HG02588 (cell line): ENCODE data around the gene TP53INP2.
"Not testable (repeated sequence)": the region's sequence is repeated elsewhere in the genome, so short reads cannot be mapped to it uniquely, and the experiment has no call there.

ENCODE experiments used
- ATAC-seq: cut with Tn5 transposase; IDR thresholded peaks from one replicate; pipeline ENCODE4 v1.9.1; 2021; ENCODE audit warnings: mild to moderate bottlenecking, moderate library complexity; ENCODE audit not compliant: unreplicated experiment

Gene TP53INP2, protein sequence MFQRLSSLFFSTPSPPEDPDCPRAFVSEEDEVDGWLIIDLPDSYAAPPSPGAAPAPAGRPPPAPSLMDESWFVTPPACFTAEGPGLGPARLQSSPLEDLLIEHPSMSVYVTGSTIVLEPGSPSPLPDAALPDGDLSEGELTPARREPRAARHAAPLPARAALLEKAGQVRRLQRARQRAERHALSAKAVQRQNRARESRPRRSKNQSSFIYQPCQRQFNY

DNA sequence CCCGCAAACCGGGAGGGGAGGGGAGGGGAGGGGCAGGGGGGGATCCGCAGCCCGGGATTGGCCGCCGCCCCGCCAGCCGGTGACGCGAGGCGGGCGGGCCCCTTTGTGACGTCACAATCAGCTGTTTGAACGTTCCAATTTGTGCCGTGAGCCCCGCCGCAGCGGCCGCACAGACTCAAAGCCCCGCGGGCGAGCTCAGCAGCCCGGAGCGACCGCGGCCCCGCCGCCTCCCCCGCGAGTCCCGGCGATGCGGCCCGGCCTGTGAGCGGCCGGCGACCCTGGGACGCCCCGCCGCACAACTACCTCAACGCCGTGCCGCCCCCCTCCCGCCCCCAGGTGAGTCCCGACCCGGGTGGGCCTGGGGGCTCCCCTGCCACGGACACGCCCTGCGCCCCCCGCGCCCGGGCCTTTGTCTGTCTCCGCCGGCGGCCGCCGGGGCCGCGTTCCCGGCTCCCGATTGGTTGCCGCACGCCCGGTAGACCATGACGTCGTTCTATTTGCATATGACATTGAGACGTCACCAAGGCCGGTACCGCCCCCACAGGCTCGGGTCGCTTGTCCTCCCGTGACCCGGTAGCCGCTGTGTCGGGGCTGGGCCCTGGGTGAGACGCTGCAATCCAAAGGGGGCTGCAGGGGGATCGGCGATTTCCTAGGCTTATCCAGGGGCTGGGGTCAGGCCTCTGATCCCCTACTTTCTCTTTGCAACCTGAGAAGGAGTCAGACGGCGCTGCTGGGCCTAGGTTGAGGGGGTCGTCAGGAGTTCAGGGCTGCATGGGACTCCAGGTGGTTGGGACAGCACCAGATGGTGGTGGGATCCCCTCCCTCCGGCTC is at the start of gene TP53INP2:
TSS of gene TP53INP2 (plus strand) at position 168 of the 831 bp plus-strand sequence. CDS start 4,396 bp downstream, outside the sequence.
- ATAC-seq = peak; percentile 55

DNA sequence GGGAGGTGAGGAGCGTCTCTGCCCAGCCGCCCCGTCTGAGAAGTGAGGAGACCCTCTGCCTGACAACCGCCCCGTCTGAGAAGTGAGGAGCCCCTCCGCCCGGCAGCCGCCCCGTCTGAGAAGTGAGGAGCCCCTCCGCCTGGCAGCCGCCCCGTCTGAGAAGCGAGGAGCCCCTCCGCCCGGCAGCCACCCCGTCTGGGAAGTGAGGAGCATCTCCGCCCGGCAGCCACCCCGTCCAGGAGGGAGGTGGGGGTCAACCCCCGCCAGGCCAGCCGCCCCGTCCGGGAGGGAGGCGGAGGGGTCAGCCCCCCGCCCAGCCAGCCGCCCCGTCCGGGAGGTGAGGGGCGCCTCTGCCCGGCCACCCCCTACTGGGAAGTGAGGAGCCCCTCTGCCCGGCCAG is 45.5 kb upstream of the TP53INP2 start:
- not testable (repeated sequence) for ATAC-seq

DNA sequence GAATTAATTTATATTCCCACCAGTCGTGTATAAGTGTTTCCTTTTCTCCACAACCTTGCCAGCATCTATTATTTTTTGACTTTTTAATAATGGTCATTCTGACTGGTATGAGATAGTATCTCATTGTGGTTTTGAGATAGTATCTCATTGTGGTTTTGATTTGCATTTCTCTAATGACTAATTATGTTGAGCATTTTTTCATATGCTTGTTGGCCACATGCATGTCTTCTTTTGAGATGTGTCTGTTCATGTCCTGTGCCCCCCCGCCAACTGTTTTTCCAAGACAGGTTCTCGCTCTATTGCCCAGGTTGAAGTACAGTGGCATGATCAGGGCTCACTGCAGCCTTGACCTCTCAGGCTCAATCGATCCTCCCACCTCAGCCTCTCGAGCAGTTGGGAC is 42.3 kb upstream of the TP53INP2 start:
- ATAC-seq = not testable (repeated sequence)

DNA sequence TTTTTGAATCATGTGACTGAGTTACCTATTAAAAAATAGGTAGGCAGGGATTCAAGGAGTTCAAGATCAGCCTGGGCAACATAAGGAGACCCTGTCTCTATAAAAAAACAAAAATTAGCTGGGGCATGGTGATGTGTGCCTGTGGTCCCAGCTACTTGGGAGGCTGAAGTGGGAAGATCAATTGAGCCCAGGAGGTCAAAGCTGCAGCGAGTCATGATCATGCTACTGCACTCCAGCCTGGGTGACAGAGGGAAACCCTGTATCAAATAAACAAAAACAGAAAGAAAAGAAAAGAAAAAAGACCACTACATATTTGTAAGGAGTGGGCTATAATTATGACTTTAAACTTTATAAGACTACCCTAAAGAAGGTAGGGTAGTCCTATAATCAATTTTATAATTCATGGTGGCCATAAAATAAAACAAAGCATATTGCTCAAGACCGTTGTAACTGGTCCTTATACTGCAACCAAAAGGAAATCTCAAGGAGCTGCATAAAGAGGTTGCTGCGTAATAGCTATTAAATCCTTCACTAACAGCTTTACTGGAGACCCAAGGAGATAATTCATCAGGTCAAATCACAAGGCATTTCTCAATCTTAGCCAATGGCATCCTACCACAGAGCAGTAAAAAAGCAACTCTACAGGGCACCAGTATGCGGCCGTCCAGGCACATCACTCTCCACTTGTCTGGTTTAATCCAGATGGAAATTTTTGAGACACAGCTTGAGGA is 40.8 kb upstream of the TP53INP2 start:
- no peak for ATAC-seq

DNA sequence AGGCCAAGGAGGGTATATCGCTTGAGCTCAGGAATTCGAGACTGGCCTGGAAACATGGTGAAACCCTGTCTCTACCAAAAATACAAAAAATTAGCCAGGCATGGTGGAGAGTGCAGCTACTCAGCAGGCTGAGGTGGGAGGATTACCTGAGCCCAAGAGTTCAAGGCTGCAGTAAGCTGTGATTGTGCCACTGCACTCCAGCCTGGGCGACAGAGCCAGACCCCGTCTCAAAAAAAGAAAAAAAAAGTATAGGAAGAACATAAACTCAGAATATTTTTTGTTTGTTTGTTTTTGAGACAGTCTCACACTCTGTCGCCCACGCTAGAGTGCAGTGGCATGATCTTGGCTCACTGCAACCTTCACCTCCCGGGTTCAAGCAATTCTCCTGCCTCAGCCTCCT is 39.4 kb upstream of the TP53INP2 start:
- ATAC-seq = not testable (repeated sequence)

DNA sequence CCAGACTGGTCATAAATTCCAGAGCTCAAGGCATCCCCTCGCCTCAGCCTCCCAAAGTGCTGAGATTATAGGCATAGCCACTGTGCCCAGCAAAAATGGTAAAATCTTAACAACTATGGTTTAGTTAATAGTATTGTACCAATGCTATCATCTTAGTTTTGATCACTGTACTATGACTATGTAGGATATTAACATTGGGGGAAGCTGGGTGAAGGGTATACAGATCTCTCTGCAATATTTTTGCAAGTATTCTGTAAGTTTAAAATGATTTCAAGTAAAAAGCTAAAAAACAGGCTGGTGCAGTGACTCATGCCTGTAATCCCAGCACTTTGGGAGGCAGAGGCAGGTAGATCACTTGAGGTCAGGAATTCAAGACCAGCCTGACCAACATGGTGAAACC is 35.0 kb upstream of the TP53INP2 start:
- ATAC-seq = no peak

DNA sequence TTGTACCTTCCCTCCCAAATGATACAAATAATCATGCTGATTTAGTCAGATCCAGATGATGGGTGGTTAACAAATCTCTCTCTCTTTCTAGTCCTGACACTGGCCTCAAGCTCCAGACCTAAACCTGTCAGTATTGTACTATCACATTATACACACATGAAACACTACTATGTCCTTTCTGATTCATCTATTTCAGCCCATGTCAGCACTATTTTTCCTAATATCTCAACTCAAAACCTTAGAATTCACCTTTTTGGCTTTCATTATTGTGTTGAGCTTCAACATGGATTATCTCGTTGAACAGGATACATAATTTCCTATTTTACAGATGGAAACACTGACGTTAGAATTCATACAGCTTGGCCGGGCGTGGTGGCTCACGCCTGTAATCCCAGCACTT is 30.7 kb upstream of the TP53INP2 start:
- ATAC-seq = no peak

DNA sequence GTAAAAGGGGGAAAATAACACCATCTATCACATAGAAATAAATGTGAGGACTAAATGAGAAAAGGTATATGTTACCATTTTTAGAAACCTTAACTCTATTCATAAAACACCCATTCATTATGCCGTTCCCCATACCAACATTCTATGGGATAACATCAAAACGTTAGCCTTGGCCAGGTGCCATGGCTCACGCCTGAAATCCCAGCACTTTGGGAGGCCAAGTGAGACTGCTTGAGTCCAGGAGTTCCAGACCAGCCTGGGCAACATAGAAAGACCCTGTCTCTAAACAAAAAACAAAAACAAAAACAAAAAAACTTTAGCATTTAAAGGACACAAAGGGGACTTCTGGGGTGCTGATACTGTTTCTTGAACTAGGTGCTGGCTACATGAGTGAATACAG is 28.6 kb upstream of the TP53INP2 start:
- no peak for ATAC-seq

DNA sequence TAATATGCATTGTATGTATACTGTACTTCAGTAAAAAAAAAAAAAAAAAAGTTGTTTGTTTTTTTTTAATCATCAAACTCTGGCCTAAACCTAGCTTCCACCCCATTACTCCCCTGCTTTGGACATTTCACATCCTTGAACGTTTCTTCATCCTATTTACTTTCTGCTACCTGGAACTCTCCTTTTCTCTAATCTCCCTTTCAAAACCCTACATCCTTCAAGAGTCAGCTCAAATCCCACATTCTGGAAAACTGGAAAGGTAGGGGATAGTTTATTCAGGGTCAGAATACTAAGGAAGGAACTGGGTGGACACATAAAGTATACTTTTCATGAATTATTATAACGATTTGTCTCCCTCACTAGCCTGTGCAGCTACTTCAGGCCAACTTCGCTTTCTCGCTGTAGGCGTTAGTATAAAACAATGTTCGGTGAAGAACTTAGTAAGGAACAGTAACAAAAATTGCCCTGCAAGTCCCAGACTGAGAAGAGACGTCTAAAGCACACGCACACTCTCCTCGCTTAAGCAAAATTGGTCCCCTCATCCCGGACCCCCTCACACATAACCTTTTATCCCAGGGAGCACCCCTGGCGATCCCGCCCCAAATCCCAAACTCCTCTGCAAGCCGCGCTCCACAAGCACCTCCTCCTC is 28.0 kb upstream of the TP53INP2 start:
- no peak for ATAC-seq

DNA sequence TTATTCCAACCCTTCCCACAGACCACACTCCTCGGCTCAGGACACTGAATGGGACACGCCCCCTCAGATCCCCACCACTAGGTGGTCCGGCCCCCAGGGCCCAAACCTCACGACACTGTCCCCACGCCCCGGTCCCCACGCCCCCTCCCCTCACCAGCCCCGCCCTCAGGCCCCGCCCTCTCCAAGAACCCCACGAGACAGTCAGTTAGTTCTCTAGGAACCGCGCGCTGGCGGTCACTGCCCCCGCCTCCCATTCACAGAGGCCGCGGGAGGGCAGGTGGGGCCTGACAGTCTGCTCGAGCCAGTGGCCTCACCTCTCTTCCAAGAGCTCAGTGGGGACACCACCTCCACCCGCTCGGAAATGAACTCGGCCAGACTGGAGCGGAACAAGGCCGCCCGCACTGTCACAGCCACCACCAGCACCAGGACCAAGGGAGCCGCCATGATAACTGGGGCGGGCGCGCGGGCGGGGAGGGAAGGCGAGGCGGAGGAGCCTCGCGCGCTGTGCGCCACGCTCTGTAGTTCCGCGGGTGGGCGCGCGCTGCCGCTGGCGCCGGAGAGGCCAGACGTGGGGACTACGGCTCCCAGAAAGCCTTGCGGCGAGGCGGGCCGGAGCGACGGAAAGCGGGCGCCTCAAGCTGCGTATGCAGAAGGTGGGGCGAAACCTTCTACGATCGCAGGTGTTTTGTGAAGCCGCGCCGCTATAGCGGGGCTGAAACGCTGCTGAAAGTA is 27.3 kb upstream of the TP53INP2 start, which contains the start of gene PIGU:
TSS of gene PIGU (minus strand) at position 451 of the 732 bp plus-strand sequence. CDS start at position 444, 7 bp downstream.
- peak; percentile 91 for ATAC-seq

DNA sequence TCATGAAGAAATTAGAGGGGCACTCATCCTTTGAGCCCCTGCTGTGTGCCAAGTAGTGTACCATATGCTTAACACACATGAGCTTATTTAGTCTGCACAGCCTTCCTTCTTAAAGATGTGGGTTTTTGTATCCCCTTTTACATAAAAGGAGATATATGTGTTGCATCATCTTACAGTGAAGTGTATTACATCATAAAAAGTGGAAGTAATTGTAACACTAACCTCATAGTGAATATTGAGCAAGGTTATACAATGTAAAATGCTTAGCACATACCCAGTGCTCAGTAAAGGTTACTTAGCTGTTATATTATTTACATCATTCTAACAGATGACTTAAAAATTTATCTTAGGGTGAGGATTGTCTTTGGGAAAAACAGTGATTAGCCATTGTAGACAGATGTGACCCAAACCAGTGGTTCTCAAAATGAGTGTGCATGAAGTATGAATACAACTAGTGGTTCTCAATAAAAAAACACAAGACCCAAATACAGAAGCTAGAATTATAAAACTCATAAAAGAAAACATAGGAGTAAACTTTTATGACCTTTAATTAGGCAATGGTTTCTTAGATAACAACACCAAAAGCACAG is 23.5 kb upstream of the TP53INP2 start:
- no peak for ATAC-seq

DNA sequence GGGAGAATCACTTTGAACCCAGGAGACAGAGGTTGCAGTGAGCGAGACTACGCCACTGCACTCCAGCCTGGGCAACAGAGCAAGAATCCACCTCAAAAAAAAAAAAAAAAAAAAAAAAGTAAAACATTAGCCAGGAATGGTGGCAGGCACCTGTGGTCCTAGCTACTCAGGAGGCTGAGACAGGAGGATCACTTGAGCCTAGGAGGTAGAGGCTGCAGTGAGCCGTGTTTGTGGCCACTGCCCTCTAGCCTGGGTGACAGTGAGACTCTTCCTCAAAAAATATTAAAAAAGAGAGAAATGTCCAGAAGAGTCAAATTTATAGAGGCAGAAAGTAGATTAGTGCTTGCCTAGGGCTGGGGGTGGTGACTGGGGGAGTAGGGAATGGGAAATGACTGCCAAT is 20.5 kb upstream of the TP53INP2 start:
- no peak for ATAC-seq

DNA sequence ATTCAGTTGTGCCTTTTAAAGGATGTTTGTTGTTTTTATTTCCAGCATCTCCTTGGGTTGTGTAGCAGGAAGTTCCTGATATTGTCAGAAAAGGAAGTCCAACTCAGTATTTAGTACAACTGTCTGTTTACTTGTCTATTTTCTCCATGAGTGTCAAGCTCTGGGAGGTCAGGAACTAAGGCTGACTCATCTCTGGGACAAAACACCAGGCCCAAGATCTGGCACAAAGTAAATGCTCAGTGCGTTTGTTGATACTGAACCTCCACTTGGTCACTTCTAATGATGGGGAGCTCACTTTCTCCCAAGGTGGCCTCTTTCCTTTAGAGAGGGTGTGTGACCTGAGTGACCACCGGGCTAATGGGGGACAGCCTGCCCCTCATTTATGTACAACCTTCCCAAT is 14.7 kb upstream of the TP53INP2 start:
- ATAC-seq = no peak

DNA sequence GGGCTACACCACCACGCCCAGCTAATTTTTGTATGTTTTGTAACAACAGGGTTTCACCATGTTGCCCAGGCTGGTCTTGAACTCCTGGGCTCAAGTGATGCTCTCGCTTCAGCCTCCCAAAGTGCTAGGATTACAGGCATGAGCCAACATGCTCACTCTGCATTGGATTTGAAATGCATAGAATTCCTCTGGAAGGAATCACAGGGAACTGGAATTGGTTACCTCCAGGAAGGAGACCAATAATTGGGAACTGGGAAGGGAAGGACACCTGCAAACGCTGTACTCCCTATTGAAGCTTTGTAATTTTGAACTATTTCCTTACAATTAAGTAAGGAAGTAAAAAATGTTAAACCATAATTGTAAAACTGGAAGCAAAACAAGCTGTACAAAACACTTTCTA is 12.3 kb upstream of the TP53INP2 start:
- no peak for ATAC-seq

DNA sequence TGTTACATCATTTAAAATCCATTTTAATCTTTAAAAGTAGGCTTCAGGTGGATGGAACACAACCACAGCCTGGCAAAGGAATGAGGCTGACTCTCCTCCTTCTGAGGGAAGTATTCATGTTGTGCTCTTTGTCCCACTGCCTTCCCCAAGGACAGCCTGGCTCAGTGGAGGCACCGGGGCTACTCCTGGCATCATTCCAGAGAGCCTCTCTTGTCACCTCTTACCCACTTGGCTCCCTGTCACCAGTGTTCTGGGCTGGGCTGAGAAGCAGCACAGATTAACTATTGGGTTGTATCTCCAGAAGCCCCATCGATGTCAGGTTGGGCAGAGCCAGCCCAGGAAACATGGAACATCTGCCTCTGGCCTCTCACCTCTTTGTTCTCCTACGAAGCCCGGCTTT is 10.7 kb upstream of the TP53INP2 start:
- ATAC-seq = no peak

DNA sequence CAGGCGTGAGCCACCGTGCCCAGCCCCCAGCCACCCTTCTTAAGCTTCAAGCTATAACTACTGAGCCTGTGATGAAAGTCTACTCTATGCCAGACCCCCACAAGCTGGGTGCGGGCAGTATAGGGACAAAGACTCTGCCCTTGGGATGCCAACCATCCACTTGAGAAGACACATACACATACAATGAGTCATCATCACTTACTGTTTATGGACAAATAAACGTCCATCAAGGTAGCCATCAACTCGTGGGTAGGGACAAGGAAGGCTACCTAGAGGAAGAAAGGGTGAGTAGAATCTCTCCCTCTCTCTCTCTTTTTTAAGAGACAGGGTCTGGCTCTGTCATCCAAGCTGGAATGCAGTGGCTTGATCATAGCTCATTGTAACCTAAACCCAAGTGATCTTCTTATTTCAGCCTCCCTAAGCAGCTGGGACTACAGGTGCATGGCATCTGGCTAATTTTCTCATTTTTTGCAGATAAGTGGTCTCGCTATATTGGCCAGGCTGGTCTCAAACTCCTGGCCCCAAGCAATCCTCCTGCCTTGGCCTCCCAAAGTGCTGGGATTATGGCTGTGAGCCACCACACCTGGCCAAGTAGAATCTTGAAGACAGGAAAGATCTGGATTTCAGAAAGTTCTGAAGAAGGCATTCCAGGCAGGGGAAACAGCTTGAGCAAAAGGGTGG is 2.6 kb upstream of the TP53INP2 start:
- no peak for ATAC-seq

DNA sequence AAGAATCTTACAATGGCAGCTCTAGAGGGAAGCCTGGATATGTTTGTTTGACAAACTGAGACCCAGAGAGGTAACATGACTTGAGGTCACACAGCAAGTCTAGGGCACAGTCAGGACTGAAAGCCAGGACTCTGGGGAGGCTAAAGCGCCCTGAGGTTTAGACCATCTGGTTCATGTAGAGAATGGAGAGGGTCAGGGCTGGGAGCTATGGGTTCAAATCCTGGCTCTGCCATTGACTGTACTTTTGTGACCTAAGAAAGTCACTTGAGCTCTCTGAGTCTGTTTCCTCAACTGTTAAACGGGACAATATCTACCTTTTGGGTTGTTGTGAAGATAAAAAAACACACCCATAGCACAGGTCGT is 1.1 kb upstream of the TP53INP2 start:
- no peak for ATAC-seq

DNA sequence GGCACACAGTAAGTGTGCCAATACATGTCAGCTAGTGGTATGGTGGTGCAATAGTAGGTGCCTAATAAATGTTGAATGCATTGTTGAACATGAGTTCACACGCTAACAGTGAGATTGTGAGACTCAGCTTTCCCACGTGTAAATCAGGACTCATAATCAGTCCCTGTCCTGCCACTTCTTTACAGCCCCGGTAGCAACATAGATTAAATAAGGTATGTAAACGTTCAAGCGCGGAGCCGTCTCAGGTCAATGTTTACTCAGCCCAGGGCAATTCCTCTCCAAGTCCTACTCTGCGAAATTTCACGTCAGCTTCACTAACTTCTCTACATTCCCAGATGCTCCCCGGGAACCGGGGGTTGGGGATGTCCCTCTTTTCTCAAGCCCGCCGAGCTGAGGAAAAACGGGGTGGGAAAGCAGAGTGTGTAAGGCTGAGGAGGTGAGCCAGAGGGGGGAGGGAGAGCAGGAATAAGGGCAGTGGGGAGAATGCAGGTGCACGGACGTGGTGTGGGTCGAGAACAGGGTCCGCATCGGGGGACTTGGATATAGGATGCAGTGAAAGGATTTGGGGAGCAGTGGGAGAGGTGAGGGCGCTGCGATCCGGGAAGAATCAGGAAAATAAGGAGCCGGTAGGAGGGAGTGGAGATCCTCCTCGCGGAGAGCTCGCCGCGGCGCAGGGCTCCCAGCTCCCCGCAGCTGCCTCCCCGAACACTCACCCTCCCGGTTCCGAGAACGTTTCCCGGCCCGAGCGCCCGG is 544 bp upstream of the TP53INP2 start:
- ATAC-seq = peak; percentile 3

DNA sequence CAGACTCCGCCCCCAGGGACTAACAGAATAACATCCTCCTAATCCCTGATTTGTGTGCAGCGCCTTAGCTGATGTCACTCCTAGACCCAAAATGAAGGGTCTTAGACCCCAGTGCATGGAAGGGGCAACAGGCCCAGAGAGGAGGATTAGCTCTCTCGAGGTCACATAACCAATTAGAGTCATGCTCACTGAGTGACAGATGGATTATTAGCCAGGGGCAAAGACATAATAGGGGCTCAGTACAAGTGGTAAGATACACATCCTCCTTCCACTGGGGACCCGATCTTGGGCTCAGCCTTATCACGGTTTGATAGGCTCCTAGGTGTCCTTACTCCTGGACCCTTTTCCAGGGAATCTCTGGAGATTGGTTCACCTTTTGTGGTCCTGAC is 858 bp downstream of the TP53INP2 start:
- no peak for ATAC-seq
